Measurements from ENCODE around the gene ENTPD3. TPM values are rescaled to one million over a fixed set of nuclear protein-coding genes. Genes with fewer than 3 reads are reported as not detected.

ENTPD3 gene
- total and polyA plus RNA-seq, 2 of the 13 experiments (the other 11 are each of a cell fraction or from before 2014, with no cell fraction given): 0.07 TPM; not detected in 1

- TF ChIP-seq FOSL1 (CRISPR knock-in tag; IDR thresholded peaks at IDR 0.05; ENCODE audit: borderline replicate concordance): no peak
- TF ChIP-seq SMAD9 (CRISPR knock-in tag; IDR thresholded peaks at IDR 0.05): no peak
- TF ChIP-seq GLMP (CRISPR knock-in tag; IDR thresholded peaks at IDR 0.05; ENCODE audit: borderline replicate concordance): no peak
- peak; percentile 66 for TF ChIP-seq SPEN (CRISPR knock-in tag; IDR thresholded peaks at IDR 0.05; ENCODE audit: low read depth)
- TF ChIP-seq KMT2B (CRISPR knock-in tag; IDR thresholded peaks at IDR 0.05): peak; percentile 78; the same call in 1 of the 2 replicates
- TF ChIP-seq SP1 (IDR thresholded peaks at IDR 0.05): no peak
- 0 out of 2 replicates have a peak, but pooled peaks have one; percentile 47 for TF ChIP-seq SP1 (CRISPR knock-in tag; IDR thresholded peaks at IDR 0.05)
- TF ChIP-seq ZNF672 (CRISPR knock-in tag; IDR thresholded peaks at IDR 0.05): 0 out of 2 replicates have a peak, but pooled peaks have one; percentile 37
- no peak for TF ChIP-seq CCAR2 (optimal IDR thresholded peaks at IDR 0.05; ENCODE audit: low read depth, low read length)
- TF ChIP-seq ZSCAN20 (CRISPR knock-in tag; IDR thresholded peaks at IDR 0.05; ENCODE audit: borderline replicate concordance): no peak
- no peak for TF ChIP-seq SRSF4 (IDR thresholded peaks at IDR 0.05; ENCODE audit: low read depth, low read length, poor library complexity, severe bottlenecking)
- TF ChIP-seq, protein P1, sequence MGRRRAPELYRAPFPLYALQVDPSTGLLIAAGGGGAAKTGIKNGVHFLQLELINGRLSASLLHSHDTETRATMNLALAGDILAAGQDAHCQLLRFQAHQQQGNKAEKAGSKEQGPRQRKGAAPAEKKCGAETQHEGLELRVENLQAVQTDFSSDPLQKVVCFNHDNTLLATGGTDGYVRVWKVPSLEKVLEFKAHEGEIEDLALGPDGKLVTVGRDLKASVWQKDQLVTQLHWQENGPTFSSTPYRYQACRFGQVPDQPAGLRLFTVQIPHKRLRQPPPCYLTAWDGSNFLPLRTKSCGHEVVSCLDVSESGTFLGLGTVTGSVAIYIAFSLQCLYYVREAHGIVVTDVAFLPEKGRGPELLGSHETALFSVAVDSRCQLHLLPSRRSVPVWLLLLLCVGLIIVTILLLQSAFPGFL (CRISPR knock-in tag; IDR thresholded peaks at IDR 0.05): 0 out of 2 replicates have a peak, but pooled peaks have one; percentile 79
- peak; percentile 72; the same call in 1 of the 2 replicates for TF ChIP-seq ZNF841 (CRISPR knock-in tag; IDR thresholded peaks at IDR 0.05; ENCODE audit: borderline replicate concordance)
- peak; percentile 33; the same call in 1 of the 2 replicates for TF ChIP-seq ZBTB7B (CRISPR knock-in tag; IDR thresholded peaks at IDR 0.05)
- TF ChIP-seq HOMEZ (CRISPR knock-in tag; IDR thresholded peaks at IDR 0.05; ENCODE audit: low read depth): 0 out of 2 replicates have a peak, but pooled peaks have one; percentile 19
- TF ChIP-seq, protein P2, sequence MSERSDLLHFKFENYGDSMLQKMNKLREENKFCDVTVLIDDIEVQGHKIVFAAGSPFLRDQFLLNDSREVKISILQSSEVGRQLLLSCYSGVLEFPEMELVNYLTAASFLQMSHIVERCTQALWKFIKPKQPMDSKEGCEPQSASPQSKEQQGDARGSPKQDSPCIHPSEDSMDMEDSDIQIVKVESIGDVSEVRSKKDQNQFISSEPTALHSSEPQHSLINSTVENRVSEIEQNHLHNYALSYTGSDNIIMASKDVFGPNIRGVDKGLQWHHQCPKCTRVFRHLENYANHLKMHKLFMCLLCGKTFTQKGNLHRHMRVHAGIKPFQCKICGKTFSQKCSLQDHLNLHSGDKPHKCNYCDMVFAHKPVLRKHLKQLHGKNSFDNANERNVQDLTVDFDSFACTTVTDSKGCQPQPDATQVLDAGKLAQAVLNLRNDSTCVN (CRISPR knock-in tag; IDR thresholded peaks at IDR 0.05; ENCODE audit: borderline replicate concordance): peak; percentile 27; the same call in 1 of the 2 replicates
- TF ChIP-seq ZNF619 (CRISPR knock-in tag; IDR thresholded peaks at IDR 0.05): peak; percentile 90; the same call in 1 of the 2 replicates
- TF ChIP-seq XBP1 (CRISPR knock-in tag; IDR thresholded peaks at IDR 0.05): no peak
- peak; percentile 45; the same call in 1 of the 2 replicates for TF ChIP-seq REXO4 (CRISPR knock-in tag; IDR thresholded peaks at IDR 0.05; ENCODE audit: borderline replicate concordance)
- no peak for TF ChIP-seq ZSCAN31 (CRISPR knock-in tag; IDR thresholded peaks at IDR 0.05; ENCODE audit: low read depth)
- peak; percentile 78 for TF ChIP-seq ZNF234 (CRISPR knock-in tag; conservative IDR thresholded peaks at IDR 0.05)
- peak; percentile 22; the same call in 1 of the 2 replicates for TF ChIP-seq ZFP90 (CRISPR knock-in tag; IDR thresholded peaks at IDR 0.05; ENCODE audit: borderline replicate concordance)
- 0 out of 2 replicates have a peak, but pooled peaks have one; percentile 81 for TF ChIP-seq ZNF468 (CRISPR knock-in tag; IDR thresholded peaks at IDR 0.05)
- TF ChIP-seq SMAD3 (CRISPR knock-in tag; IDR thresholded peaks at IDR 0.05): 0 out of 2 replicates have a peak, but pooled peaks have one; percentile 32
- TF ChIP-seq ZNF605 (CRISPR knock-in tag; IDR thresholded peaks at IDR 0.05): peak; percentile 73; the same call in 1 of the 2 replicates
Observed at GRCh38 chr3:40456940-40457823, 70.2 kb downstream of the ENTPD3 start, which contains the start of gene RPL14 (continued).
